CD4-positive, alpha-beta T cell treated with Interferon gamma for 1 hour (primary cell): ENCODE results near the gene REL.

ENCODE experiments used
- DNase-seq: peaks from one replicate; pipeline ENCODE4 v3.0.0-alpha.2; 2020

REL gene

GRCh38 chr2:60966507-60967405, 85.4 kb downstream of the REL start:
- no peak for DNase-seq

- no peak for DNase-seq
These were observed 91.7 kb downstream of the REL start for GRCh38 chr2:60972889-60973656.

DNA sequence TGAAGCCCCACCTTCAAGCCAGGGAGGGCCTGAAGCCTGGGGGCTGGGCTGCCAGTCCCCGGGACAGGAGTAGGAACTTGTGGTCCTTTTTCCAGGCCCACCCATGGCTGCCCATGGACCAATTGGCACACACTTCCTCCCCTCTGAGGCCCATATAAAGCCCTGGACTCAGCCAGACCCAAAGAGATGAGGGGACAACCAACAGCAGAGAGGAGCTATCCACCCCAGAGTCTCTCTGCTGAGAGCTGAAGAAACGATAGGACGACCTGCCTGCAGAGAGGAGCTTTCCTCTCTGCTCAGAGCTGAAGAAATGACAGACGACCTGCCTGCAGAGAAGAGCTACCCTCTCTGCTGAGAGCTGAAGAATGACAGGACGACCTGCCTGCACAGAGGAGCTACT, 92.3 kb downstream of the REL start:
- DNase-seq = no peak

GRCh38 chr2:60974652-60975051, 93.3 kb downstream of the REL start:
- no peak for DNase-seq
